GM12878 (cell line): ENCODE data around the gene KIF5A. TPM values are rescaled to one million over a fixed set of nuclear protein-coding genes. Genes with fewer than 3 reads are reported as not detected.

Experiments
- ATF3 ChIP-seq: IDR thresholded peaks from 2 replicates; pipeline ENCODE4 v1.6.1; 2011; ENCODE audit warnings: low read depth, mild to moderate bottlenecking, low read length, moderate library complexity, borderline replicate concordance; ENCODE audit errors: extremely low read depth
- BCL3 ChIP-seq: IDR thresholded peaks from 2 replicates; pipeline ENCODE4 v1.6.1; 2011; ENCODE audit warnings: borderline replicate concordance, low read depth, mild to moderate bottlenecking, moderate library complexity, low read length; ENCODE audit not compliant: insufficient read depth, poor library complexity, severe bottlenecking
- BMI1 ChIP-seq: fragments of 450-650 bp; IDR thresholded peaks from 2 replicates; pipeline ENCODE4 v1.6.1; 2016; ENCODE audit warnings: mild to moderate bottlenecking, moderate library complexity, borderline replicate concordance
- FOXM1 ChIP-seq: IDR thresholded peaks from 2 replicates; pipeline ENCODE4 v1.6.1; 2012; ENCODE audit warnings: low read depth, mild to moderate bottlenecking, inconsistent platforms, low read length, moderate library complexity
- MTA3 ChIP-seq: IDR thresholded peaks from 2 replicates; pipeline ENCODE4 v1.6.1; 2012; ENCODE audit warnings: low read length, inconsistent platforms, borderline replicate concordance
- NR2C1 ChIP-seq: fragments of 450-650 bp; IDR thresholded peaks from 2 replicates; pipeline ENCODE4 v1.6.1; 2017; ENCODE audit warnings: antibody characterized with exemption, mild to moderate bottlenecking, moderate library complexity
- PAX5 ChIP-seq: IDR thresholded peaks from 2 replicates; pipeline ENCODE4 v1.6.1; 2011; ENCODE audit warnings: low read depth, low read length, borderline replicate concordance
- POLR2AphosphoS5 ChIP-seq: IDR thresholded peaks from 2 replicates; pipeline ENCODE4 v1.6.1; 2011; ENCODE audit warnings: mild to moderate bottlenecking, low read length, inconsistent platforms
- POU2F2 ChIP-seq: IDR thresholded peaks from 3 replicates; pipeline ENCODE4 v1.6.1; 2011; ENCODE audit warnings: low read depth, mild to moderate bottlenecking, low read length, borderline replicate concordance
- REST ChIP-seq: IDR thresholded peaks from 2 replicates; pipeline ENCODE4 v1.6.1; 2012; ENCODE audit warnings: mild to moderate bottlenecking, low read depth, low read length
- RUNX3 ChIP-seq: IDR thresholded peaks from 2 replicates; pipeline ENCODE4 v1.6.1; 2012; ENCODE audit warnings: low read length, inconsistent platforms
- SMAD1 ChIP-seq: fragments of 450-650 bp; IDR thresholded peaks from 2 replicates; pipeline ENCODE4 v1.6.1; 2018; ENCODE audit warnings: mild to moderate bottlenecking, low read depth; ENCODE audit not compliant: partially characterized antibody
- SMC3 ChIP-seq: IDR thresholded peaks from 2 replicates; pipeline ENCODE4 v1.6.1; 2011; ENCODE audit warnings: low read length, improper control_type of control experiment, borderline replicate concordance
- ZNF384 ChIP-seq: IDR thresholded peaks from 2 replicates; pipeline ENCODE4 v1.6.1; 2012; ENCODE audit warnings: low read depth, mild to moderate bottlenecking, low read length, improper control_type of control experiment, borderline replicate concordance
- ZSCAN29 ChIP-seq: fragments of 450-650 bp; IDR thresholded peaks from 2 replicates; pipeline ENCODE4 v1.6.1; 2017; ENCODE audit warnings: mild to moderate bottlenecking, moderate library complexity
- polyA plus RNA-seq, 11 experiments: library from polyadenylated mRNA; depleted of rRNA in 4 of 11; unstranded in 6 of 11; stranded (reverse) in 5 of 11; fragments of >200 nt; fragmentation: Nextera tagmentation in 4 of 11; fragmentation: Illumina TruSeq in 1 of 11; extraction: Ambion mirVana in 4 of 11; extraction: Trizol in 1 of 11; gene quantifications; 1 replicate in 1 of 11; 2 replicates in 10 of 11; pipeline versions ENCODE4 v1.2.1 to v1.2.3, GENCODE V29; 2011 to 2016; ENCODE audit warnings: inconsistent platforms in 2 of 11, missing spikeins in 2 of 11, low read depth in 1 of 11
- total RNA-seq, 4 experiments: library from RNA; depleted of rRNA in 3 of 4; stranded (reverse); fragments of >200 nt in 3 of 4; fragmentation: Illumina TruSeq in 1 of 4; extraction: Trizol in 1 of 4; gene quantifications; 2 replicates each; pipeline versions ENCODE4 v1.2.1 to v1.2.3, GENCODE V29; 2013 to 2021
- TF ChIP-seq, protein P1 (sequence below): IDR thresholded peaks from 2 replicates; pipeline ENCODE4 v1.6.1; 2012; ENCODE audit warnings: improper control_type of control experiment, low read depth, low read length; ENCODE audit not compliant: insufficient replicate concordance

The KIF5A gene
- total and polyA plus RNA-seq, 10 of the 15 experiments (the other 5 are each of a cell fraction or from before 2014, with no cell fraction given): 0.35 to 2.9 (median 0.97) TPM

DNA sequence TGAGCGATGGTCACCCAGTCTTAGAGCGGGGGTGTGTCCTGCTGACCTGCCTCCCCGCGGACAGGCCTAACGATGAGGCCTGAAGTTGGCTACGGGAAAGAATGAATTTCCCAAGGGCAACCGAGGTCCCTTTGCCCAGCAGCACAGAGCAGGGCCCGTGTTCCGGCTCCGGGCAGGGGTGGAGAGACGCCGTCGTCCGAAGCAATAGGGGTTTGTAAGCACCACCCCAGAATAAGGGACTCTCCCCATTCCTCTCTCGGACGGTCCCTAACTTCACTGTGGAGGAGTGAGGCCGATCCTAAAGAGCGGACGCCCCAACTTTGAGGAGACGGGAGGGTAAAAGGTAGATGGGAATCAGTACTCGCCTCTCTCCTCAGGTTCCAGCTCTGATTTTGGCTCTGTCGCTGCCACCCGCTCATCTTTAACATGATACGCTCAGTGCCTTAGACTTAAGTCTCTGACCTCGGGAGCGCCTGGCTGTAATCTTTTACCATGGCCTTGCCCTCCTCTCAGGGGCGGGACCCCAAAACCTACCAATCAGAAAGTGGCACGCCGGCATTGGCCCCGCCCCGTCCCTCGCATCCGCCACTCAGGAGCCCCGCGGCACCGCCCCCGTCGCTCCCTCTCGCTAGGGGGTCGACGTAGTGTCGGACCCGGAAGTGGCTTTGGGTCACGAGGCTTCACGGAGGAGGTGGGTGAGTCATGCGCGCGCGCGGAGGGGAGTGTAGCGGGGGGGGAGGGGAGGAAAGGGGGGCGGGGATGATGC lies 29.6 kb upstream of the KIF5A start, which contains the start of gene DDIT3 (continued):
- no peak for TF ChIP-seq FOXM1
- no peak for TF ChIP-seq BMI1
- no peak for TF ChIP-seq REST
- peak; percentile 100 for TF ChIP-seq POLR2AphosphoS5
- TF ChIP-seq SMAD1: peak; percentile 97
- TF ChIP-seq ZNF384: no peak
- TF ChIP-seq ZSCAN29: no peak
- peak; percentile 55 for TF ChIP-seq NR2C1
- peak; percentile 44 for TF ChIP-seq BCL3
- peak; percentile 70; the same call in 1 of the 2 replicates for TF ChIP-seq ATF3
- TF ChIP-seq MTA3: no peak; the same call in 1 of the 2 replicates
- peak; percentile 98 for TF ChIP-seq POU2F2
- TF ChIP-seq PAX5: no peak
- no peak for TF ChIP-seq SMC3
- TF ChIP-seq RUNX3: peak; percentile 55; the same call in 1 of the 2 replicates
- TF ChIP-seq, protein P1, sequence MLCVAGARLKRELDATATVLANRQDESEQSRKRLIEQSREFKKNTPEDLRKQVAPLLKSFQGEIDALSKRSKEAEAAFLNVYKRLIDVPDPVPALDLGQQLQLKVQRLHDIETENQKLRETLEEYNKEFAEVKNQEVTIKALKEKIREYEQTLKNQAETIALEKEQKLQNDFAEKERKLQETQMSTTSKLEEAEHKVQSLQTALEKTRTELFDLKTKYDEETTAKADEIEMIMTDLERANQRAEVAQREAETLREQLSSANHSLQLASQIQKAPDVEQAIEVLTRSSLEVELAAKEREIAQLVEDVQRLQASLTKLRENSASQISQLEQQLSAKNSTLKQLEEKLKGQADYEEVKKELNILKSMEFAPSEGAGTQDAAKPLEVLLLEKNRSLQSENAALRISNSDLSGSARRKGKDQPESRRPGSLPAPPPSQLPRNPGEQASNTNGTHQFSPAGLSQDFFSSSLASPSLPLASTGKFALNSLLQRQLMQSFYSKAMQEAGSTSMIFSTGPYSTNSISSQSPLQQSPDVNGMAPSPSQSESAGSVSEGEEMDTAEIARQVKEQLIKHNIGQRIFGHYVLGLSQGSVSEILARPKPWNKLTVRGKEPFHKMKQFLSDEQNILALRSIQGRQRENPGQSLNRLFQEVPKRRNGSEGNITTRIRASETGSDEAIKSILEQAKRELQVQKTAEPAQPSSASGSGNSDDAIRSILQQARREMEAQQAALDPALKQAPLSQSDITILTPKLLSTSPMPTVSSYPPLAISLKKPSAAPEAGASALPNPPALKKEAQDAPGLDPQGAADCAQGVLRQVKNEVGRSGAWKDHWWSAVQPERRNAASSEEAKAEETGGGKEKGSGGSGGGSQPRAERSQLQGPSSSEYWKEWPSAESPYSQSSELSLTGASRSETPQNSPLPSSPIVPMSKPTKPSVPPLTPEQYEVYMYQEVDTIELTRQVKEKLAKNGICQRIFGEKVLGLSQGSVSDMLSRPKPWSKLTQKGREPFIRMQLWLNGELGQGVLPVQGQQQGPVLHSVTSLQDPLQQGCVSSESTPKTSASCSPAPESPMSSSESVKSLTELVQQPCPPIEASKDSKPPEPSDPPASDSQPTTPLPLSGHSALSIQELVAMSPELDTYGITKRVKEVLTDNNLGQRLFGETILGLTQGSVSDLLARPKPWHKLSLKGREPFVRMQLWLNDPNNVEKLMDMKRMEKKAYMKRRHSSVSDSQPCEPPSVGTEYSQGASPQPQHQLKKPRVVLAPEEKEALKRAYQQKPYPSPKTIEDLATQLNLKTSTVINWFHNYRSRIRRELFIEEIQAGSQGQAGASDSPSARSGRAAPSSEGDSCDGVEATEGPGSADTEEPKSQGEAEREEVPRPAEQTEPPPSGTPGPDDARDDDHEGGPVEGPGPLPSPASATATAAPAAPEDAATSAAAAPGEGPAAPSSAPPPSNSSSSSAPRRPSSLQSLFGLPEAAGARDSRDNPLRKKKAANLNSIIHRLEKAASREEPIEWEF: no peak
